ENCODE data around the gene GGCX. TPM values are rescaled to one million over a fixed set of nuclear protein-coding genes. Genes with fewer than 3 reads are reported as not detected.
A peak's percentile ranks its signal among the peaks of the same experiment; 100 is the strongest.

Gene GGCX
- total RNA-seq, 3 donors from 2014 or later = 26.7 to 35.1 (median 31.8) TPM

GRCh38 chr2:85524336-85524908 is 36.9 kb downstream of the GGCX start:
- Histone ChIP-seq H3K27ac (peak overlapping the region; percentile 16 to 25), H3K4me1 (peaks cover 0 to 7% of the 10 kb centered on the region in 2 donors), H3K9me3 (no peaks in the 10 kb centered on the region), H3K36me3 (no peaks in the 10 kb centered on the region), H3K27me3 (no peaks in the 10 kb centered on the region), H3K4me3 (no peak overlapping the region)
- peak in 1 of 2 donors; percentile 67 for DNase-seq (ENCODE audit: low spot score in 2 of 2)
- intact Hi-C loops (cut with DNase I; ENCODE audit: low total_unique reads) = no loop called here
- TF ChIP-seq POLR2AphosphoS5 (IDR thresholded peaks at IDR 0.05) (no peak), POLR2A (IDR thresholded peaks at IDR 0.05) (no peak)
- TF ChIP-seq, protein P1, sequence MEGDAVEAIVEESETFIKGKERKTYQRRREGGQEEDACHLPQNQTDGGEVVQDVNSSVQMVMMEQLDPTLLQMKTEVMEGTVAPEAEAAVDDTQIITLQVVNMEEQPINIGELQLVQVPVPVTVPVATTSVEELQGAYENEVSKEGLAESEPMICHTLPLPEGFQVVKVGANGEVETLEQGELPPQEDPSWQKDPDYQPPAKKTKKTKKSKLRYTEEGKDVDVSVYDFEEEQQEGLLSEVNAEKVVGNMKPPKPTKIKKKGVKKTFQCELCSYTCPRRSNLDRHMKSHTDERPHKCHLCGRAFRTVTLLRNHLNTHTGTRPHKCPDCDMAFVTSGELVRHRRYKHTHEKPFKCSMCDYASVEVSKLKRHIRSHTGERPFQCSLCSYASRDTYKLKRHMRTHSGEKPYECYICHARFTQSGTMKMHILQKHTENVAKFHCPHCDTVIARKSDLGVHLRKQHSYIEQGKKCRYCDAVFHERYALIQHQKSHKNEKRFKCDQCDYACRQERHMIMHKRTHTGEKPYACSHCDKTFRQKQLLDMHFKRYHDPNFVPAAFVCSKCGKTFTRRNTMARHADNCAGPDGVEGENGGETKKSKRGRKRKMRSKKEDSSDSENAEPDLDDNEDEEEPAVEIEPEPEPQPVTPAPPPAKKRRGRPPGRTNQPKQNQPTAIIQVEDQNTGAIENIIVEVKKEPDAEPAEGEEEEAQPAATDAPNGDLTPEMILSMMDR (IDR thresholded peaks at IDR 0.05) = no peak

- no peak overlapping the region for H3K4me3 ChIP-seq
- H3K36me3 ChIP-seq = no peaks in the 10 kb centered on the region
- DNase-seq (ENCODE audit: low spot score in 2 of 2) = no peak
- H3K4me1 ChIP-seq = peaks cover 0 to 7% of the 10 kb centered on the region in 2 donors
- no peak for TF ChIP-seq POLR2A (IDR thresholded peaks at IDR 0.05)
- TF ChIP-seq POLR2AphosphoS5 (IDR thresholded peaks at IDR 0.05) = no peak
- TF ChIP-seq, protein P1 (IDR thresholded peaks at IDR 0.05) = no peak
- H3K27ac ChIP-seq = peak overlapping the region; percentile 16 to 25
- no peaks in the 10 kb centered on the region for H3K27me3 ChIP-seq
- no peaks in the 10 kb centered on the region for H3K9me3 ChIP-seq
- intact Hi-C loops (cut with DNase I; ENCODE audit: low total_unique reads) = no loop called here
These were observed 37.4 kb downstream of the GGCX start for GRCh38 chr2:85523903-85524335.

DNA sequence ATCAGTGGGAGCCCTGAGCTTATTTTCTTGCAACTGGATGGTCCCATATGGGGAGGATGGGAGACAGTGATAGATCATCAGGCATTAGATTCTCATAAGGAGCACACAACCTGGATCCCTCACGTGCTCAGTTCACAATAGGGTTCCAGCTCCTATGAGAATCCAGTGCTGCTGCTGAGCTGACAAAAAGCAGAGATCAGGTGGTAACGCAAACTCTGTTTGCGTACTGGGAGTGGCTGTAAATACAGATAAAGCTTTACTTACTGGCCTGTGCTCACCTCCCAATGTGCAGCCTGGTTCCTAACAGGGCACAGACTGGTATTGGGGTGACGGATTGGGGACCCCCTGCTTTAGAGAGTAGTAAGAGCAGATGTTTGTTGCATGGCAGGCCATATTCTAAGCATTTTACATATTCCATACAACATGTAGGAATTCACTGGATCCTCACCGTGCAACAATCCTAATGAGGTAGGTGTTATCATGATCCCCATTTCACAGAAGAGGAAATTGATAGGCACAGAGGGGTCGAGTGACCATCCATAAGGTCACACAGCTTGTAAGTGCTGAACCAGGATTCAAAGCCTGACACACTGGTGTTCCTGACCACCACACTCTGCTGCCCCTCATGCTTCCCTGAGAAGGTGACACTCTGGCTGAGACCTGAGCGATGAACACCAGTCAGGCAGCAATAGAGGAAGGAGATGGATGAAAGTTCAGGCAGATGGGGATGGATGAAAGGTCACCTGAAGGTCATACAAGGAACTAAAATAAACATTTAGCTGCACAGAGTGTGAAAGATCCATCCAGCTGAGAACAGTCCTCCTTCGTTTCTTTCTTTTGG is 38.0 kb downstream of the GGCX start:
- Histone ChIP-seq H3K36me3 (no peaks in the 10 kb centered on the region), H3K4me3 (no peak overlapping the region), H3K4me1 (peaks cover 0 to 7% of the 10 kb centered on the region in 2 donors), H3K9me3 (no peaks in the 10 kb centered on the region), H3K27me3 (no peaks in the 10 kb centered on the region), H3K27ac (no peak overlapping the region)
- TF ChIP-seq, protein P1 (IDR thresholded peaks at IDR 0.05) = no peak
- TF ChIP-seq POLR2A (IDR thresholded peaks at IDR 0.05) (no peak), POLR2AphosphoS5 (IDR thresholded peaks at IDR 0.05) (no peak)
- intact Hi-C loops (cut with DNase I; ENCODE audit: low total_unique reads) = no loop called here
- DNase-seq (ENCODE audit: low spot score in 2 of 2) = no peak

DNA sequence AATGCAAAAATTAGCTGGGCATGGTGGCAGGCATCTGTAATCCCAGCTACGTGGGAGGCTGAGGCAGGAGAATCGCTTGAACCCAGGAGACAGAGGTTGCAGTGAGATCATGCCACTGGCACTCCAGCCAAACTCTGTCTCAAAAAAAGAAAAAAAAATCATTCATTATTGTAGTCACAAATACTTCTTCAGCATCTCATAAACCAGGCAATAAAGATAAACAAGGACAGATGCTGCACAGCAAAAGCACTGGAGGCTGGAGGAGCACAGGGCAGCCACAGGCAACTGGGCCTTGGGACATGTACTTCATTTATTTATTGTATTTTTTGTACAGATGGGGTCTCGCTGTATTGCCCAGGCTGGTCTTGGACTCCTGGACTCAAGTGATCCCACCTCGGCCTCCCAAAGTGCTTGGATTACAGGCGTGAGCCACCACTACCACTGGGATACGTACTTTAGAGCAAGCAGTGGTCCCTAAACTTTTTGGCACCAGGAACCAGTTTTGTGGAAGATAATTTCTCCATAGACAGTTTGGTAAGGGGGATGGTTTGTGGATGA is 39.1 kb downstream of the GGCX start:
- Histone ChIP-seq H3K36me3 (no peaks in the 10 kb centered on the region), H3K27me3 (no peaks in the 10 kb centered on the region)
- intact Hi-C loops (cut with DNase I; ENCODE audit: low total_unique reads) = no loop called here

More for the DNA sequence above, 39.1 kb downstream of the GGCX start:
- H3K27ac ChIP-seq = no peak overlapping the region
- no peak overlapping the region for H3K4me3 ChIP-seq
- H3K9me3 ChIP-seq = no peaks in the 10 kb centered on the region
- H3K4me1 ChIP-seq = peaks cover 0 to 7% of the 10 kb centered on the region in 2 donors
- no peak for TF ChIP-seq POLR2A (IDR thresholded peaks at IDR 0.05)
- TF ChIP-seq, protein P1 (IDR thresholded peaks at IDR 0.05) = no peak
- no peak for TF ChIP-seq POLR2AphosphoS5 (IDR thresholded peaks at IDR 0.05)
- DNase-seq (ENCODE audit: low spot score in 2 of 2) = no peak
